ENCODE measurements around the gene SLC24A4.

SLC24A4 gene

GRCh38 chr14:92524602-92525185 lies 201.7 kb downstream of the SLC24A4 start:
- peak in 1 of 2 experiments; percentile 90 for DNase-seq (ENCODE audit: low read depth in 1 of 2, low spot score in 1 of 2)
- TF ChIP-seq CTCF (IDR thresholded peaks at IDR 0.05; ENCODE audit: insufficient read depth, low read length) (no peak), SPI1 (IDR thresholded peaks at IDR 0.05; ENCODE audit: borderline replicate concordance, low read depth) (peak; percentile 96), POLR2AphosphoS5 (IDR thresholded peaks at IDR 0.05; ENCODE audit: low read depth) (no peak)
- peak overlapping the region; percentile 71 for H3K27ac ChIP-seq (replicated peaks)
- H3K27me3 ChIP-seq (ENCODE audit: insufficient read depth, poor library complexity, severe bottlenecking): no peaks in the 10 kb centered on the region
- H3K4me3 ChIP-seq (replicated peaks; ENCODE audit: insufficient read depth, low read length): no peak overlapping the region

GRCh38 chr14:92525322-92526095 lies 202.5 kb downstream of the SLC24A4 start:
- Histone ChIP-seq H3K4me3 (replicated peaks; ENCODE audit: insufficient read depth, low read length) (no peak overlapping the region), H3K27me3 (ENCODE audit: insufficient read depth, poor library complexity, severe bottlenecking) (no peaks in the 10 kb centered on the region), H3K27ac (replicated peaks) (peak overlapping the region; percentile 71)
- peak in 1 of 2 experiments; percentile 50 for DNase-seq (ENCODE audit: low read depth in 1 of 2, low spot score in 1 of 2)
- TF ChIP-seq SPI1 (IDR thresholded peaks at IDR 0.05; ENCODE audit: borderline replicate concordance, low read depth): peak; percentile 67; the same call in 1 of the 2 replicates
- TF ChIP-seq, protein P1, sequence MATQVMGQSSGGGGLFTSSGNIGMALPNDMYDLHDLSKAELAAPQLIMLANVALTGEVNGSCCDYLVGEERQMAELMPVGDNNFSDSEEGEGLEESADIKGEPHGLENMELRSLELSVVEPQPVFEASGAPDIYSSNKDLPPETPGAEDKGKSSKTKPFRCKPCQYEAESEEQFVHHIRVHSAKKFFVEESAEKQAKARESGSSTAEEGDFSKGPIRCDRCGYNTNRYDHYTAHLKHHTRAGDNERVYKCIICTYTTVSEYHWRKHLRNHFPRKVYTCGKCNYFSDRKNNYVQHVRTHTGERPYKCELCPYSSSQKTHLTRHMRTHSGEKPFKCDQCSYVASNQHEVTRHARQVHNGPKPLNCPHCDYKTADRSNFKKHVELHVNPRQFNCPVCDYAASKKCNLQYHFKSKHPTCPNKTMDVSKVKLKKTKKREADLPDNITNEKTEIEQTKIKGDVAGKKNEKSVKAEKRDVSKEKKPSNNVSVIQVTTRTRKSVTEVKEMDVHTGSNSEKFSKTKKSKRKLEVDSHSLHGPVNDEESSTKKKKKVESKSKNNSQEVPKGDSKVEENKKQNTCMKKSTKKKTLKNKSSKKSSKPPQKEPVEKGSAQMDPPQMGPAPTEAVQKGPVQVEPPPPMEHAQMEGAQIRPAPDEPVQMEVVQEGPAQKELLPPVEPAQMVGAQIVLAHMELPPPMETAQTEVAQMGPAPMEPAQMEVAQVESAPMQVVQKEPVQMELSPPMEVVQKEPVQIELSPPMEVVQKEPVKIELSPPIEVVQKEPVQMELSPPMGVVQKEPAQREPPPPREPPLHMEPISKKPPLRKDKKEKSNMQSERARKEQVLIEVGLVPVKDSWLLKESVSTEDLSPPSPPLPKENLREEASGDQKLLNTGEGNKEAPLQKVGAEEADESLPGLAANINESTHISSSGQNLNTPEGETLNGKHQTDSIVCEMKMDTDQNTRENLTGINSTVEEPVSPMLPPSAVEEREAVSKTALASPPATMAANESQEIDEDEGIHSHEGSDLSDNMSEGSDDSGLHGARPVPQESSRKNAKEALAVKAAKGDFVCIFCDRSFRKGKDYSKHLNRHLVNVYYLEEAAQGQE (IDR thresholded peaks at IDR 0.05; ENCODE audit: insufficient replicate concordance, low read depth): no peak

- DNase-seq (ENCODE audit: low read depth in 1 of 2, low spot score in 1 of 2): no peak
- no peak for TF ChIP-seq POLR2AphosphoS5 (IDR thresholded peaks at IDR 0.05; ENCODE audit: low read depth)
- TF ChIP-seq, protein P1 (IDR thresholded peaks at IDR 0.05; ENCODE audit: insufficient replicate concordance, low read depth): no peak
- TF ChIP-seq CTCF (IDR thresholded peaks at IDR 0.05; ENCODE audit: insufficient read depth, low read length): no peak
- TF ChIP-seq SPI1 (IDR thresholded peaks at IDR 0.05; ENCODE audit: borderline replicate concordance, low read depth): no peak
- no peak for TF ChIP-seq GABPA (IDR thresholded peaks at IDR 0.05; ENCODE audit: low read depth)
- no peak overlapping the region for H3K4me3 ChIP-seq (replicated peaks; ENCODE audit: insufficient read depth, low read length)
- H3K27ac ChIP-seq (replicated peaks): no peak overlapping the region
- H3K27me3 ChIP-seq (ENCODE audit: insufficient read depth, poor library complexity, severe bottlenecking): no peaks in the 10 kb centered on the region
Measured at GRCh38 chr14:92527721-92528120, 204.8 kb downstream of the SLC24A4 start.

- TF ChIP-seq CTCF (IDR thresholded peaks at IDR 0.05; ENCODE audit: insufficient read depth, low read length): no peak
- TF ChIP-seq SPI1 (IDR thresholded peaks at IDR 0.05; ENCODE audit: borderline replicate concordance, low read depth): no peak
- no peak for TF ChIP-seq GABPA (IDR thresholded peaks at IDR 0.05; ENCODE audit: low read depth)
- no peak for TF ChIP-seq POLR2AphosphoS5 (IDR thresholded peaks at IDR 0.05; ENCODE audit: low read depth)
- TF ChIP-seq, protein P1 (IDR thresholded peaks at IDR 0.05; ENCODE audit: insufficient replicate concordance, low read depth): no peak
- H3K4me3 ChIP-seq (replicated peaks; ENCODE audit: insufficient read depth, low read length): no peak overlapping the region
- DNase-seq (ENCODE audit: low read depth in 1 of 2, low spot score in 1 of 2): no peak
- H3K27me3 ChIP-seq (ENCODE audit: insufficient read depth, poor library complexity, severe bottlenecking): no peaks in the 10 kb centered on the region
- no peak overlapping the region for H3K27ac ChIP-seq (replicated peaks)
Measured at GRCh38 chr14:92528486-92529100, 205.6 kb downstream of the SLC24A4 start.
